Esophagus muscularis mucosa (tissue), 4 donors: ENCODE measurements around the gene ITPR1. TPM values are rescaled to one million over a fixed set of nuclear protein-coding genes. Genes with fewer than 3 reads are reported as not detected.

Experiments
- DNase-seq: peaks from one replicate; pipeline ENCODE4 v3.0.0-alpha.2; 2017; ENCODE audit errors: extremely low spot score
- H3K27ac ChIP-seq, 4 donors: fragments of 200-600 bp; sonication (generic); replicated peaks in 1 of 4; 1 replicate in 3 of 4; 2 replicates in 1 of 4; pipeline ENCODE4 v1.5.1; 2016 to 2019; ENCODE audit warnings: mild to moderate bottlenecking in 1 of 4
- H3K27me3 ChIP-seq, 4 donors: fragments of 200-600 bp; sonication (generic); one replicate each; pipeline versions ENCODE4 v1.5.1 to v1.6.0; 2016 to 2019
- H3K36me3 ChIP-seq, 4 donors: fragments of 200-600 bp; sonication (generic); one replicate each; pipeline ENCODE4 v1.5.1; 2016 to 2019
- H3K4me1 ChIP-seq, 4 donors: fragments of 200-600 bp; sonication (generic); one replicate each; pipeline ENCODE4 v1.5.1; 2016 to 2019
- H3K4me3 ChIP-seq, 4 donors: fragments of 200-600 bp; sonication (generic); 1 replicate in 2 of 4; 2 replicates in 2 of 4; pipeline ENCODE4 v1.5.1; 2016 to 2019; ENCODE audit warnings: mild to moderate bottlenecking in 4 of 4, moderate library complexity in 1 of 4
- H3K9me3 ChIP-seq, 4 donors: fragments of 200-600 bp; sonication (generic); 1 replicate in 3 of 4; 2 replicates in 1 of 4; pipeline ENCODE4 v1.5.1; 2016 to 2019
- CTCF ChIP-seq, 3 experiments: fragments of 200-600 bp in 2 of 3; fragments of 450-650 bp in 1 of 3; sonication (generic) in 2 of 3; IDR thresholded peaks; one replicate each; pipeline ENCODE4 v1.5.1; 2017 to 2019; ENCODE audit warnings: antibody characterized with exemption in 3 of 3, mild to moderate bottlenecking in 2 of 3, moderate library complexity in 1 of 3
- EP300 ChIP-seq: sonication (generic); formaldehyde crosslinking; IDR thresholded peaks from one replicate; pipeline ENCODE4 v1.6.1; 2017; ENCODE audit warnings: antibody characterized with exemption
- POLR2A ChIP-seq: fragments of 450-650 bp; IDR thresholded peaks from one replicate; pipeline ENCODE4 v1.6.1; 2017; ENCODE audit warnings: antibody characterized with exemption, moderate library complexity, mild to moderate bottlenecking, low read depth
- POLR2AphosphoS5 ChIP-seq, 2 donors: sonication (generic); formaldehyde crosslinking; IDR thresholded peaks; one replicate each; pipeline ENCODE4 v1.6.1; 2017; ENCODE audit warnings: antibody characterized with exemption in 2 of 2
- WGBS: methylation state at CpG from one replicate; pipeline ENCODE4 v1.1.5; 2018; 5-methylcytosine and 5-hydroxymethylcytosine counted together
- intact Hi-C: fragments of 100-400 bp; cut with DNase I; formaldehyde crosslinking; loops from one replicate; pipeline ENCODE4 v1.15.1; 2023
- total RNA-seq, 4 donors: library from RNA; depleted of rRNA; stranded (reverse); fragments of >200 nt; gene quantifications; one replicate each; pipeline versions ENCODE4 v1.1.0 to v1.2.1, GENCODE V29; 2016

Gene ITPR1
- total RNA-seq, 4 donors from 2014 or later: 204 to 271 (median 222) TPM

DNA sequence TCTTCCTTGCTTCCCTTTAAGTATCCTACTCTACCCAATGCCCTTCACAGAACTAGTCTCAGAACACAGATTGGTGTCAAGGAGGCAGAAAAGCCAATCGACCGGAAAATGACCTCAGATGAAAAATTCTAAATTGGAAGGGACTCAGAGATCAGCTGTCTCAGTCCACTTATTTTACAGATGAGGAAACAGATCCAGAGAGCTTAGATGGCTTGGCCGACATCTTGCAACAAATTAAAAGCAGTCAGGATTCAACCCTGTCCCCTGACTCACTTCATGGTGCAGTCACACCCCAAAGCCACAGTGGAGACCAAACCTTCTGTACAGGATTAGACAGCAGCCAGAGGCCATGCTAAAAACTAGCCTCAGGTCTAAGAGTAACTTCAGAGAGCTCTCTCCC, 316.8 kb downstream of the ITPR1 start:
- peak overlapping the region in 2 of 4 donors; percentile 39 to 74 for H3K27ac ChIP-seq
- intact Hi-C loops: loop anchor here (10.0 kb wide), 1 partner anchor 245 kb away; no protein-coding TSS in a partner anchor
- peaks cover 0 to 67% (median 49%) of the 10 kb centered on the region in 4 donors for H3K4me1 ChIP-seq

GRCh38 chr3:4812591-4812990, 319.4 kb downstream of the ITPR1 start:
- Histone ChIP-seq H3K27me3 (no peaks in the 10 kb centered on the region), H3K27ac (peak overlapping the region; percentile 28 to 64 (median 52)), H3K4me3 (no peak overlapping the region), H3K9me3 (no peaks in the 10 kb centered on the region), H3K4me1 (peaks cover 0 to 43% (median 39%) of the 10 kb centered on the region in 4 donors), H3K36me3 (peaks cover 26 to 81% (median 35%) of the 10 kb centered on the region in 4 donors)
- TF ChIP-seq POLR2AphosphoS5 (IDR thresholded peaks at IDR 0.05) (no peak), EP300 (no peak), POLR2A (no peak), CTCF (IDR thresholded peaks at IDR 0.05) (no peak)
- intact Hi-C loops: no loop called here
- WGBS: 48% methylated on average over 5 of the region's 5 CpGs
- DNase-seq: no peak

More for the DNA sequence above, 316.8 kb downstream of the ITPR1 start:
- DNase-seq: no peak
- Histone ChIP-seq H3K27me3 (no peaks in the 10 kb centered on the region), H3K9me3 (no peaks in the 10 kb centered on the region), H3K4me3 (no peak overlapping the region), H3K36me3 (peaks cover 15 to 76% (median 33%) of the 10 kb centered on the region in 4 donors)
- TF ChIP-seq POLR2A: no peak
- no peak for TF ChIP-seq EP300
- TF ChIP-seq CTCF (IDR thresholded peaks at IDR 0.05): no peak
- no peak for TF ChIP-seq POLR2AphosphoS5 (IDR thresholded peaks at IDR 0.05)
- WGBS: 79% methylated on average over 3 of the region's 3 CpGs

GRCh38 chr3:4813909-4814304, 320.8 kb downstream of the ITPR1 start:
- TF ChIP-seq CTCF (IDR thresholded peaks at IDR 0.05) (no peak), EP300 (no peak)
- DNase-seq: no peak
- Histone ChIP-seq H3K36me3 (peaks cover 35 to 82% (median 47%) of the 10 kb centered on the region in 4 donors), H3K4me3 (no peak overlapping the region), H3K9me3 (no peaks in the 10 kb centered on the region), H3K27me3 (no peaks in the 10 kb centered on the region), H3K4me1 (peaks cover 0 to 30% (median 27%) of the 10 kb centered on the region in 4 donors), H3K27ac (peak overlapping the region; percentile 35 to 64 (median 52))
- intact Hi-C loops: no loop called here
- WGBS: 92% methylated on average over 6 of the region's 6 CpGs

GRCh38 chr3:4814305-4814903, 321.3 kb downstream of the ITPR1 start:
- H3K36me3 ChIP-seq: peaks cover 38 to 87% (median 50%) of the 10 kb centered on the region in 4 donors

DNA sequence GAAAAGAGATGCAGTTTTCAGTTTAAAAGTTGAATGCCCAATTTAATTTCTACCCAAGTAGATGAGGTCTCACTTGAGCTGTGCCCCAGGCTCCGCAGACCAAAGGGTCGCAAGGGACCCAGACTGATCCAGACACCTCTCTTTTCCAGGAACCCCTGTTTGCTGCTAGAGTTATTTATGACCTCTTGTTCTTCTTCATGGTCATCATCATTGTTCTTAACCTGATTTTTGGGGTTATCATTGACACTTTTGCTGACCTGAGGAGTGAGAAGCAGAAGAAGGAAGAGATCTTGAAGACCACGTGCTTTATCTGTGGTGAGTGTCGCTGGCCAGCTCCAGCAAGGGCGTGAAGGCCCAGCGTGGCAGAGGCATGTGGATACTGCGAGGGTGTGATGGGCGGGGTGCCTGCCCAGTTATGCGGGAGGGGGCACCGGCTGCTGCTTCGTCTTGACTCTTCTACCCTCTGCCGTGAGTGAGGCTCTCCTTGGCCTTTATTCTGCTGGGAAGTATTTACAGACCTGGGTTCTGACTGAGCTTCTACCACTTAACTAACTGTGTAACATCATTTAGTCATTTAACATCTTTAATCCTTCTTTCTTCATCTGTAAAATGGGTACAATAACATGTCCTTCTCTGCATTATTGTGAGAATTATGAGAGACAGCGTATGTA, 321.9 kb downstream of the ITPR1 start:
- H3K4me1 ChIP-seq: peaks cover 0 to 29% (median 25%) of the 10 kb centered on the region in 4 donors
- no peak for DNase-seq
- no peak for TF ChIP-seq CTCF (IDR thresholded peaks at IDR 0.05)
- TF ChIP-seq EP300: no peak
- no peak for TF ChIP-seq POLR2A
- intact Hi-C loops: no loop called here
- no peaks in the 10 kb centered on the region for H3K9me3 ChIP-seq
- peak overlapping the region in 3 of 4 donors; percentile 33 to 44 (median 43) for H3K27ac ChIP-seq
- WGBS: 90% methylated on average over 13 of the region's 13 CpGs
- H3K4me3 ChIP-seq: no peak overlapping the region
- H3K36me3 ChIP-seq: peaks cover 38 to 87% (median 53%) of the 10 kb centered on the region in 4 donors
- no peaks in the 10 kb centered on the region for H3K27me3 ChIP-seq

More at GRCh38 chr3:4814305-4814903, 321.3 kb downstream of the ITPR1 start:
- intact Hi-C loops: no loop called here
- no peaks in the 10 kb centered on the region for H3K9me3 ChIP-seq
- no peak overlapping the region for H3K4me3 ChIP-seq
- TF ChIP-seq POLR2AphosphoS5 (IDR thresholded peaks at IDR 0.05): peak; percentile 49 to 57
- no peak for TF ChIP-seq POLR2A
- no peak for DNase-seq
- H3K27ac ChIP-seq: peak overlapping the region in 3 of 4 donors; percentile 43 to 64 (median 46)
- peaks cover 0 to 29% (median 25%) of the 10 kb centered on the region in 4 donors for H3K4me1 ChIP-seq
- 71% methylated on average over 20 of the region's 20 CpGs for WGBS
- no peaks in the 10 kb centered on the region for H3K27me3 ChIP-seq
